Measurements from ENCODE around the gene ANKRD66. TPM values are rescaled to one million over a fixed set of nuclear protein-coding genes. Genes with fewer than 3 reads are reported as not detected.

Gene ANKRD66
- total RNA-seq, 1 experiment from 2014 or later, result not detected

DNA sequence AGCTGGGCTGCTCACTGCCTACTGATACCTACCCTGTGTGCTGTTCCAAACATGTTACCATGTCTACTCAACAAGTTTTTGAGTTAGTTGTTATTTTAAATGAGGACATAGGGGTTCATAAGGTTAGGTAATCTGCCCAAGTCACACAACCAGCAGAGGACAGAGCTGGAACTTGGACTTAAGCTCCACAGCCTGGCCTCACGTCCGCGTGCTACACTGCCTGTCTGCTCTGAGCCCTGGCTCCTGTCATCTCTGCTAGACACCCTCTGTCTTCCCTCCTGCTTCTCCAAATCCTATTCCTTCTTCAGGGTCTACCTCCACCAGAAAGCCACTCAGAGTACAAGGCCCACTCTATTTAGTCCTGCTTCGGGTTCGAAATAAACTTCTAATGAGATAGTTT is 18.2 kb downstream of the ANKRD66 start:
- no TSS peak for BruUV-seq (replicated peaks)
- H3K79me2 ChIP-seq (ENCODE audit: insufficient read depth, low read length), result no peaks in the 10 kb centered on the region
- no peak for DNase-seq (ENCODE audit: low read depth, low spot score)
- no peak overlapping the region for H3K27ac ChIP-seq (ENCODE audit: low read depth, low read length)
- RAD21 ChIA-PET (ENCODE audit: low non-redundant PET in 1 of 2, low total read pairs in 2 of 2, uncharacterized antibody in 2 of 2, unreplicated experiment in 2 of 2), result no interaction called here
- TF ChIP-seq, protein P1, sequence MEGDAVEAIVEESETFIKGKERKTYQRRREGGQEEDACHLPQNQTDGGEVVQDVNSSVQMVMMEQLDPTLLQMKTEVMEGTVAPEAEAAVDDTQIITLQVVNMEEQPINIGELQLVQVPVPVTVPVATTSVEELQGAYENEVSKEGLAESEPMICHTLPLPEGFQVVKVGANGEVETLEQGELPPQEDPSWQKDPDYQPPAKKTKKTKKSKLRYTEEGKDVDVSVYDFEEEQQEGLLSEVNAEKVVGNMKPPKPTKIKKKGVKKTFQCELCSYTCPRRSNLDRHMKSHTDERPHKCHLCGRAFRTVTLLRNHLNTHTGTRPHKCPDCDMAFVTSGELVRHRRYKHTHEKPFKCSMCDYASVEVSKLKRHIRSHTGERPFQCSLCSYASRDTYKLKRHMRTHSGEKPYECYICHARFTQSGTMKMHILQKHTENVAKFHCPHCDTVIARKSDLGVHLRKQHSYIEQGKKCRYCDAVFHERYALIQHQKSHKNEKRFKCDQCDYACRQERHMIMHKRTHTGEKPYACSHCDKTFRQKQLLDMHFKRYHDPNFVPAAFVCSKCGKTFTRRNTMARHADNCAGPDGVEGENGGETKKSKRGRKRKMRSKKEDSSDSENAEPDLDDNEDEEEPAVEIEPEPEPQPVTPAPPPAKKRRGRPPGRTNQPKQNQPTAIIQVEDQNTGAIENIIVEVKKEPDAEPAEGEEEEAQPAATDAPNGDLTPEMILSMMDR (IDR thresholded peaks at IDR 0.05 in 2 of 3, conservative IDR thresholded peaks at IDR 0.05 in 1 of 3; ENCODE audit: borderline replicate concordance in 1 of 3, insufficient read depth in 1 of 3, low read depth in 2 of 3, low read length in 2 of 3), result no peak
- TF ChIP-seq, protein P2, sequence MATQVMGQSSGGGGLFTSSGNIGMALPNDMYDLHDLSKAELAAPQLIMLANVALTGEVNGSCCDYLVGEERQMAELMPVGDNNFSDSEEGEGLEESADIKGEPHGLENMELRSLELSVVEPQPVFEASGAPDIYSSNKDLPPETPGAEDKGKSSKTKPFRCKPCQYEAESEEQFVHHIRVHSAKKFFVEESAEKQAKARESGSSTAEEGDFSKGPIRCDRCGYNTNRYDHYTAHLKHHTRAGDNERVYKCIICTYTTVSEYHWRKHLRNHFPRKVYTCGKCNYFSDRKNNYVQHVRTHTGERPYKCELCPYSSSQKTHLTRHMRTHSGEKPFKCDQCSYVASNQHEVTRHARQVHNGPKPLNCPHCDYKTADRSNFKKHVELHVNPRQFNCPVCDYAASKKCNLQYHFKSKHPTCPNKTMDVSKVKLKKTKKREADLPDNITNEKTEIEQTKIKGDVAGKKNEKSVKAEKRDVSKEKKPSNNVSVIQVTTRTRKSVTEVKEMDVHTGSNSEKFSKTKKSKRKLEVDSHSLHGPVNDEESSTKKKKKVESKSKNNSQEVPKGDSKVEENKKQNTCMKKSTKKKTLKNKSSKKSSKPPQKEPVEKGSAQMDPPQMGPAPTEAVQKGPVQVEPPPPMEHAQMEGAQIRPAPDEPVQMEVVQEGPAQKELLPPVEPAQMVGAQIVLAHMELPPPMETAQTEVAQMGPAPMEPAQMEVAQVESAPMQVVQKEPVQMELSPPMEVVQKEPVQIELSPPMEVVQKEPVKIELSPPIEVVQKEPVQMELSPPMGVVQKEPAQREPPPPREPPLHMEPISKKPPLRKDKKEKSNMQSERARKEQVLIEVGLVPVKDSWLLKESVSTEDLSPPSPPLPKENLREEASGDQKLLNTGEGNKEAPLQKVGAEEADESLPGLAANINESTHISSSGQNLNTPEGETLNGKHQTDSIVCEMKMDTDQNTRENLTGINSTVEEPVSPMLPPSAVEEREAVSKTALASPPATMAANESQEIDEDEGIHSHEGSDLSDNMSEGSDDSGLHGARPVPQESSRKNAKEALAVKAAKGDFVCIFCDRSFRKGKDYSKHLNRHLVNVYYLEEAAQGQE (IDR thresholded peaks at IDR 0.05; ENCODE audit: low read depth), result no peak
- TF ChIP-seq, protein P3, sequence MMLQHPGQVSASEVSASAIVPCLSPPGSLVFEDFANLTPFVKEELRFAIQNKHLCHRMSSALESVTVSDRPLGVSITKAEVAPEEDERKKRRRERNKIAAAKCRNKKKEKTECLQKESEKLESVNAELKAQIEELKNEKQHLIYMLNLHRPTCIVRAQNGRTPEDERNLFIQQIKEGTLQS (IDR thresholded peaks at IDR 0.05), result no peak
- no peak for TF ChIP-seq CBX3 (IDR thresholded peaks at IDR 0.05; ENCODE audit: low read depth)
- no peak for TF ChIP-seq EZH2phosphoT487 (IDR thresholded peaks at IDR 0.05; ENCODE audit: borderline replicate concordance)
- TF ChIP-seq SIN3A (IDR thresholded peaks at IDR 0.05; ENCODE audit: low read depth), result no peak
- TF ChIP-seq CEBPB (IDR thresholded peaks at IDR 0.05; ENCODE audit: low read depth), result no peak
- no peak for TF ChIP-seq EZH2 (IDR thresholded peaks at IDR 0.05)
- TF ChIP-seq ELF1 (IDR thresholded peaks at IDR 0.05; ENCODE audit: borderline replicate concordance, low read depth), result no peak
- no peak for TF ChIP-seq POLR2A (IDR thresholded peaks at IDR 0.05; ENCODE audit: borderline replicate concordance, extremely low read depth, insufficient read depth, insufficient read length)
- TF ChIP-seq TCF7L2 (IDR thresholded peaks at IDR 0.05; ENCODE audit: borderline replicate concordance, extremely low read depth, insufficient read depth, insufficient read length), result no peak
- no peak for TF ChIP-seq ZFX (IDR thresholded peaks at IDR 0.05)
- no peaks in the 10 kb centered on the region for H4K20me1 ChIP-seq (ENCODE audit: insufficient read depth)
- H3K4me2 ChIP-seq (ENCODE audit: low read length), result no peak overlapping the region
- POLR2A ChIA-PET, result no interaction called here
- no peaks in the 10 kb centered on the region for H3K4me1 ChIP-seq (ENCODE audit: control insufficient read depth in 1 of 2, insufficient read depth in 2 of 2, low read length in 2 of 2)
- H3K9me2 ChIP-seq (ENCODE audit: insufficient read depth), result no peaks in the 10 kb centered on the region
- H3K36me3 ChIP-seq (ENCODE audit: control insufficient read depth in 1 of 2, insufficient read depth in 2 of 2, low read length in 2 of 2), result no peaks in the 10 kb centered on the region
- H3K27me3 ChIP-seq (ENCODE audit: insufficient read depth, low read length), result no peaks in the 10 kb centered on the region
- no peak overlapping the region for H3K9ac ChIP-seq (ENCODE audit: low read length)
- H3K9me3 ChIP-seq (ENCODE audit: control insufficient read depth in 1 of 2, insufficient read depth in 1 of 2, low read depth in 1 of 2, low read length in 2 of 2), result no peaks in the 10 kb centered on the region
- intact Hi-C loops (cut with micrococcal nuclease), result no loop called here
- no peak for ATAC-seq
- no peak overlapping the region for H2AFZ ChIP-seq (ENCODE audit: low read depth, low read length, poor library complexity, severe bottlenecking)
- H3K4me3 ChIP-seq (replicated peaks in 1 of 2; ENCODE audit: low read depth in 1 of 2, low read length in 2 of 2), result no peak overlapping the region
- CTCF ChIA-PET, result no interaction called here
